T47D (cell line): Measurements from ENCODE around the gene ESRP2.

ENCODE experiments used
- DNase-seq, 2 experiments: peaks; one replicate each; pipeline versions ENCODE4 v3.0.0 to v3.0.0-alpha.2; 2011 to 2012; ENCODE audit warnings: low read depth in 1 of 2, low spot score in 1 of 2
- JUND ChIP-seq: IDR thresholded peaks from 2 replicates; pipeline ENCODE4 v1.6.1; 2012; ENCODE audit warnings: low read depth
- in situ Hi-C: cut with HindIII; loops from 2 replicates; pipeline ENCODE4 v1.10.0; 2016; ENCODE audit warnings: low sequenced_read_pairs, low pct_unique_long_range_greater_than_20kb

Gene ESRP2

GRCh38 chr16:68183046-68183445 is 52.9 kb downstream of the ESRP2 start:
- no peak for TF ChIP-seq JUND
- DNase-seq = no peak
- in situ Hi-C loops = no loop called here

- DNase-seq = no peak
Measured at GRCh38 chr16:68179855-68180254, 56.1 kb downstream of the ESRP2 start.

GRCh38 chr16:68179196-68179795 is 56.6 kb downstream of the ESRP2 start:
- no peak for DNase-seq
- TF ChIP-seq JUND = no peak
- in situ Hi-C loops = no loop called here

More at GRCh38 chr16:68179855-68180254, 56.1 kb downstream of the ESRP2 start:
- TF ChIP-seq JUND = no peak
- in situ Hi-C loops = no loop called here
